GM10248 (cell line): ENCODE measurements around the gene UPK3B.
"Not testable (repeated sequence)": the region's sequence is repeated elsewhere in the genome, so short reads cannot be mapped to it uniquely, and the experiment has no call there.

Experiments used
- CTCF ChIA-PET: fragments of 300-600 bp; sonication (Branson Sonifier 250); formaldehyde crosslinking; extraction: SDS; loops from one replicate; lab custom pipeline; 2021; ENCODE audit warnings: antibody characterized with exemption; lab: Yijun Ruan, JAX
- POLR2A ChIA-PET: fragments of 350-650 bp; sonication (Branson Sonifier 250); formaldehyde crosslinking; extraction: SDS; loops from one replicate; lab custom pipeline; 2020; ENCODE audit warnings: antibody characterized with exemption; lab: Yijun Ruan, JAX
- DNase-seq: peaks from one replicate; pipeline ENCODE4 v3.0.0; 2012; ENCODE audit errors: extremely low spot score
- CTCF ChIP-seq: IDR thresholded peaks from 2 replicates; pipeline ENCODE4 v1.5.1; 2012; ENCODE audit warnings: mild to moderate bottlenecking, low read depth; ENCODE audit errors: extremely low read depth, missing control alignments, control extremely low read depth

Gene UPK3B

GRCh38 chr7:76509931-76510877, at the start of gene UPK3B:
Gene UPK3B, plus strand, starts transcription at chr7:76510552. Its CDS starts 101 bp downstream, at chr7:76510653.
- POLR2A ChIA-PET, result no interaction called here
- TF ChIP-seq CTCF, result no peak
- CTCF ChIA-PET, result no interaction called here
- no peak for DNase-seq

GRCh38 chr7:76460767-76461166, 49.6 kb upstream of the UPK3B start:
- DNase-seq, CTCF ChIA-PET, POLR2A ChIA-PET: not testable (repeated sequence)

GRCh38 chr7:76461464-76462101, 48.8 kb upstream of the UPK3B start, which contains the start of gene DTX2:
Gene DTX2, plus strand, starts transcription at chr7:76461709. Its CDS starts 18,801 bp downstream, at chr7:76480510.
- CTCF ChIA-PET, DNase-seq, POLR2A ChIA-PET: not testable (repeated sequence)

- POLR2A ChIA-PET, CTCF ChIA-PET, DNase-seq: not testable (repeated sequence)
Measured at GRCh38 chr7:76462271-76462882, 48.0 kb upstream of the UPK3B start.

- POLR2A ChIA-PET, DNase-seq, CTCF ChIA-PET: not testable (repeated sequence)
Measured at GRCh38 chr7:76464959-76465358, 45.4 kb upstream of the UPK3B start.

GRCh38 chr7:76465950-76466349, 44.4 kb upstream of the UPK3B start:
- POLR2A ChIA-PET, CTCF ChIA-PET, DNase-seq: not testable (repeated sequence)

- DNase-seq, POLR2A ChIA-PET, CTCF ChIA-PET: not testable (repeated sequence)
Measured at GRCh38 chr7:76467743-76468404, 42.5 kb upstream of the UPK3B start.

- CTCF ChIA-PET, DNase-seq, POLR2A ChIA-PET: not testable (repeated sequence)
Measured at GRCh38 chr7:76471556-76472221, 38.7 kb upstream of the UPK3B start.

GRCh38 chr7:76473097-76473496, 37.3 kb upstream of the UPK3B start:
- DNase-seq, CTCF ChIA-PET, POLR2A ChIA-PET: not testable (repeated sequence)

GRCh38 chr7:76476280-76476679, 34.1 kb upstream of the UPK3B start:
- POLR2A ChIA-PET, CTCF ChIA-PET, DNase-seq: not testable (repeated sequence)

- POLR2A ChIA-PET, DNase-seq, CTCF ChIA-PET: not testable (repeated sequence)
Measured at GRCh38 chr7:76476742-76477474, 33.4 kb upstream of the UPK3B start.

- POLR2A ChIA-PET, result not testable (repeated sequence)
Measured at GRCh38 chr7:76479628-76480027, 30.7 kb upstream of the UPK3B start.

GRCh38 chr7:76480403-76481253, 29.7 kb upstream of the UPK3B start:
- CTCF ChIA-PET, DNase-seq, POLR2A ChIA-PET: not testable (repeated sequence)

More at GRCh38 chr7:76479628-76480027, 30.7 kb upstream of the UPK3B start:
- DNase-seq, CTCF ChIA-PET: not testable (repeated sequence)

- CTCF ChIA-PET, POLR2A ChIA-PET, DNase-seq: not testable (repeated sequence)
Measured at GRCh38 chr7:76482660-76483059, 27.7 kb upstream of the UPK3B start.
